Thyroid gland (tissue), 4 donors: ENCODE results near the gene NUAK1.

Experiments used
- POLR2A ChIP-seq, 2 donors: fragments of 450-650 bp; IDR thresholded peaks; one replicate each; pipeline ENCODE4 v1.6.1; 2017; ENCODE audit warnings: antibody characterized with exemption in 2 of 2, mild to moderate bottlenecking in 2 of 2, moderate library complexity in 1 of 2
- TF ChIP-seq, protein P1 (sequence below), 6 experiments: fragments of 200-600 bp in 3 of 6; fragments of 450-650 bp in 3 of 6; sonication (generic) in 3 of 6; IDR thresholded peaks; one replicate each; pipeline ENCODE4 v1.5.1; 2016 to 2019; ENCODE audit warnings: antibody characterized with exemption in 6 of 6, mild to moderate bottlenecking in 2 of 6, inconsistent platforms in 1 of 6, moderate library complexity in 1 of 6

- no peak for TF ChIP-seq POLR2A (IDR thresholded peaks at IDR 0.05)
- TF ChIP-seq, protein P1, sequence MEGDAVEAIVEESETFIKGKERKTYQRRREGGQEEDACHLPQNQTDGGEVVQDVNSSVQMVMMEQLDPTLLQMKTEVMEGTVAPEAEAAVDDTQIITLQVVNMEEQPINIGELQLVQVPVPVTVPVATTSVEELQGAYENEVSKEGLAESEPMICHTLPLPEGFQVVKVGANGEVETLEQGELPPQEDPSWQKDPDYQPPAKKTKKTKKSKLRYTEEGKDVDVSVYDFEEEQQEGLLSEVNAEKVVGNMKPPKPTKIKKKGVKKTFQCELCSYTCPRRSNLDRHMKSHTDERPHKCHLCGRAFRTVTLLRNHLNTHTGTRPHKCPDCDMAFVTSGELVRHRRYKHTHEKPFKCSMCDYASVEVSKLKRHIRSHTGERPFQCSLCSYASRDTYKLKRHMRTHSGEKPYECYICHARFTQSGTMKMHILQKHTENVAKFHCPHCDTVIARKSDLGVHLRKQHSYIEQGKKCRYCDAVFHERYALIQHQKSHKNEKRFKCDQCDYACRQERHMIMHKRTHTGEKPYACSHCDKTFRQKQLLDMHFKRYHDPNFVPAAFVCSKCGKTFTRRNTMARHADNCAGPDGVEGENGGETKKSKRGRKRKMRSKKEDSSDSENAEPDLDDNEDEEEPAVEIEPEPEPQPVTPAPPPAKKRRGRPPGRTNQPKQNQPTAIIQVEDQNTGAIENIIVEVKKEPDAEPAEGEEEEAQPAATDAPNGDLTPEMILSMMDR (IDR thresholded peaks at IDR 0.05) = no peak
These were observed 120.5 kb downstream of the NUAK1 start for GRCh38 chr12:106018286-106018685.
